Right lobe of liver (tissue), 6 donors: ENCODE results near the gene DNM3. TPM values are rescaled to one million over a fixed set of nuclear protein-coding genes. Genes with fewer than 3 reads are reported as not detected.
A peak's percentile ranks its signal among the peaks of the same experiment; 100 is the strongest.

ENCODE experiments used
- ATAC-seq, 4 donors: fragments of 200-7000 bp; cut with Tn5 transposase; one replicate each; pipeline ENCODE4 v1.9.1; 2020; ENCODE audit warnings: mild to moderate bottlenecking in 4 of 4, moderate library complexity in 4 of 4
- DNase-seq, 3 donors: peaks; one replicate each; pipeline ENCODE4 v3.0.0-alpha.2; 2020
- H3K27ac ChIP-seq, 3 donors: fragments of 200-600 bp; one replicate each; pipeline ENCODE4 v1.8.0; 2022
- H3K27me3 ChIP-seq, 2 donors: fragments of 200-600 bp; one replicate each; pipeline ENCODE4 v1.8.0; 2022
- H3K36me3 ChIP-seq, 4 donors: fragments of 200-600 bp; sonication (generic) in 1 of 4; one replicate each; pipeline versions ENCODE4 v1.5.1 to v1.8.0; 2017 to 2022; ENCODE audit warnings: control low read depth in 1 of 4
- H3K4me1 ChIP-seq, 4 donors: fragments of 200-600 bp; sonication (generic) in 1 of 4; one replicate each; pipeline versions ENCODE4 v1.5.1 to v1.8.0; 2017 to 2022; ENCODE audit warnings: control low read depth in 1 of 4
- H3K4me3 ChIP-seq, 3 donors: fragments of 200-600 bp; one replicate each; pipeline ENCODE4 v1.8.0; 2022
- H3K9me3 ChIP-seq, 4 donors: fragments of 200-600 bp; sonication (generic) in 1 of 4; one replicate each; pipeline versions ENCODE4 v1.5.1 to v1.8.0; 2017 to 2022; ENCODE audit warnings: control low read depth in 1 of 4
- POLR2A ChIP-seq: fragments of 450-650 bp; IDR thresholded peaks from one replicate; pipeline ENCODE4 v1.6.1; 2017; ENCODE audit warnings: antibody characterized with exemption, mild to moderate bottlenecking
- WGBS: methylation state at CpG from one replicate; pipeline ENCODE4 v1.1.6; 2018; ENCODE audit warnings: low coverage, low lambda C conversion rate; ENCODE audit not compliant: insufficient coverage; ENCODE audit errors: missing lambda C conversion rate; 5-methylcytosine and 5-hydroxymethylcytosine counted together
- intact Hi-C, 2 donors: fragments of 100-400 bp; cut with DNase I; formaldehyde crosslinking; loops; one replicate each; pipeline versions ENCODE4 v1.11.2 to v1.14.1; 2022
- total RNA-seq, 6 experiments: library from RNA; depleted of rRNA in 2 of 6; stranded (reverse); fragments of >200 nt in 2 of 6; fragmentation: NEBNext Ultra II Directional in 3 of 6; extraction: Animal tissue kit (Norgen Biotek cat#: 25700) in 3 of 6; gene quantifications; one replicate each; pipeline versions ENCODE4 v1.1.0 to v1.2.4, GENCODE V29; 2016 to 2023
- TF ChIP-seq, protein P1 (sequence below), 4 donors: fragments of 200-600 bp in 3 of 4; fragments of 450-650 bp in 1 of 4; IDR thresholded peaks; one replicate each; pipeline versions ENCODE4 v1.5.1 to v1.8.0; 2016 to 2022; ENCODE audit warnings: antibody characterized with exemption in 4 of 4, mild to moderate bottlenecking in 2 of 4
- donor health status: DM: no; HTN: yes; CAD: no.
- donor health status: DM: no; HTN: no; CAD: no.
- donor health status: DM: no; HTN: no; CAD: no.
- donor health status: DM: no; HTN: yes; CAD: no.
- donor health status: DM: no; HTN: yes; CAD: no.

Gene DNM3
- total RNA-seq, 6 experiments from 2014 or later = 0.29 to 0.92 (median 0.43) TPM

DNA sequence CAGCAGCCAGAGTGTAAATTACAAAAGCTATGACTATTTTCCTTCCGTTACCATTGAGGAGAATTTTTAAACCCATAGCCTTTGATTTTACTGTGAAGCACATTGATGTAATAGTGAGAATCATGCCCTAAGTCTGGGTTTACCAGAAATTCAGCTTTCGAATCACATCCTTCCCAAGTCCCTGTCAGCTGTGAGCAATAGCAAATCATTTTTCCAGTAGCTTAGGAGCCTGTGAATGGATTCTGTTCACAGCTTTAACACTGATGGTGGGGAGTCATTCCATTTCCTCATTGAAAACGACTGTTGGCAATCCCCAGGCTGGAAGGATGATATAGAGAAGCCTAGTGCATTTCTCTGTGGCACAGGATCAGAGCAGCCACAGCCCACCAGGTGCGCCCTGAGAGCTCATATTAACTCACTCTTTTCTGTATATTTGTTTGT lies 497.0 kb downstream of the DNM3 start:
- intact Hi-C loops = no loop called here
- Histone ChIP-seq H3K4me1 (no peaks in the 10 kb centered on the region), H3K9me3 (no peaks in the 10 kb centered on the region), H3K4me3 (no peak overlapping the region), H3K27me3 (no peaks in the 10 kb centered on the region), H3K36me3 (no peaks in the 10 kb centered on the region), H3K27ac (no peak overlapping the region)
- 52% methylated on average over 4 of the region's 4 CpGs for whole genome bisulfite sequencing
- ATAC-seq (no peak), DNase-seq (no peak)
- TF ChIP-seq, protein P1, sequence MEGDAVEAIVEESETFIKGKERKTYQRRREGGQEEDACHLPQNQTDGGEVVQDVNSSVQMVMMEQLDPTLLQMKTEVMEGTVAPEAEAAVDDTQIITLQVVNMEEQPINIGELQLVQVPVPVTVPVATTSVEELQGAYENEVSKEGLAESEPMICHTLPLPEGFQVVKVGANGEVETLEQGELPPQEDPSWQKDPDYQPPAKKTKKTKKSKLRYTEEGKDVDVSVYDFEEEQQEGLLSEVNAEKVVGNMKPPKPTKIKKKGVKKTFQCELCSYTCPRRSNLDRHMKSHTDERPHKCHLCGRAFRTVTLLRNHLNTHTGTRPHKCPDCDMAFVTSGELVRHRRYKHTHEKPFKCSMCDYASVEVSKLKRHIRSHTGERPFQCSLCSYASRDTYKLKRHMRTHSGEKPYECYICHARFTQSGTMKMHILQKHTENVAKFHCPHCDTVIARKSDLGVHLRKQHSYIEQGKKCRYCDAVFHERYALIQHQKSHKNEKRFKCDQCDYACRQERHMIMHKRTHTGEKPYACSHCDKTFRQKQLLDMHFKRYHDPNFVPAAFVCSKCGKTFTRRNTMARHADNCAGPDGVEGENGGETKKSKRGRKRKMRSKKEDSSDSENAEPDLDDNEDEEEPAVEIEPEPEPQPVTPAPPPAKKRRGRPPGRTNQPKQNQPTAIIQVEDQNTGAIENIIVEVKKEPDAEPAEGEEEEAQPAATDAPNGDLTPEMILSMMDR (IDR thresholded peaks at IDR 0.05) = no peak
- no peak for TF ChIP-seq POLR2A

DNA sequence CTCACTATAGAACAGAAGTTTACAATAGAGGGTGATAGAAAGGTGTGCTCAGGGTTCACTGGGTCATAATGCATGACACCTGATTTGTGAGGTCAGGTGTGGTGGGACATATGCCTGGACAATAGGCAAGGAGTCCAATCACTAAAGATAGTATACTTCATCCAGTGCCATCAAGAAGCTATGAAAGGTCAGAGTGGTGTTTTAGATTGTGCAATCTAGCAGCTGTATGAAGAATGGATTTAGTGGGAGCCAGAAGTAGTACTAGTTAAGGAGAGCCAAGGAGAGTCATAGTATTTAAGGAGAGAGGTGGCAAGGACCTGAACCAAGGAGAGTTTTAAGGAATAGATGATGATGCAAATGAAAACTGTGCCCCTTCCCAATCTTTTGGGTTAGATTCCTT lies 498.5 kb downstream of the DNM3 start:
- Histone ChIP-seq H3K36me3 (no peaks in the 10 kb centered on the region), H3K9me3 (no peaks in the 10 kb centered on the region), H3K4me1 (no peaks in the 10 kb centered on the region), H3K27ac (no peak overlapping the region), H3K27me3 (no peaks in the 10 kb centered on the region), H3K4me3 (no peak overlapping the region)
- TF ChIP-seq, protein P1 (IDR thresholded peaks at IDR 0.05) = no peak
- no peak for TF ChIP-seq POLR2A
- no peak for ATAC-seq
- DNase-seq = no peak
- intact Hi-C loops = no loop called here

DNA sequence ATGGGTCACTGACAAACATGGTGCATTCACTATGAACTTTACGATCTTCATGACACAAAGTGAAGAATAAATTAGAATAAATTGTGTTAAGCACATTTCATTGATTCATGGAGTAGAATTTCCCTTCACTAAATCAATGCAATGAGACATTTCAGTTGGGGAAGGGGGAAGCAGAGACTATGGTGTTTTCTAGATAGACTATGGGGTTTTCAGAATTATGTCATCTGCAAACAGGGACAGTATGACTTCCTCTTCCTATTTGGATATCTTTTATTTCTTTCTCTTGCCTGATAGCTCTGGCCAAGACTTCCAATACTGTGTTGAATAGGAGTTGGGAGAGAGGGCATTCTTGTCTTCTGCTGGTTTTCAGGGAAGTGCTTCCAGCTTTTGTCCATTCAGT lies 499.2 kb downstream of the DNM3 start:
- Histone ChIP-seq H3K4me3 (no peak overlapping the region), H3K9me3 (no peaks in the 10 kb centered on the region), H3K4me1 (no peaks in the 10 kb centered on the region), H3K36me3 (no peaks in the 10 kb centered on the region), H3K27ac (no peak overlapping the region), H3K27me3 (no peaks in the 10 kb centered on the region)
- no peak for TF ChIP-seq POLR2A
- TF ChIP-seq, protein P1 (IDR thresholded peaks at IDR 0.05) = no peak
- intact Hi-C loops = no loop called here
- 100% methylated on average over 1 of the region's 1 CpG for WGBS
- ATAC-seq (no peak), DNase-seq (no peak)

DNA sequence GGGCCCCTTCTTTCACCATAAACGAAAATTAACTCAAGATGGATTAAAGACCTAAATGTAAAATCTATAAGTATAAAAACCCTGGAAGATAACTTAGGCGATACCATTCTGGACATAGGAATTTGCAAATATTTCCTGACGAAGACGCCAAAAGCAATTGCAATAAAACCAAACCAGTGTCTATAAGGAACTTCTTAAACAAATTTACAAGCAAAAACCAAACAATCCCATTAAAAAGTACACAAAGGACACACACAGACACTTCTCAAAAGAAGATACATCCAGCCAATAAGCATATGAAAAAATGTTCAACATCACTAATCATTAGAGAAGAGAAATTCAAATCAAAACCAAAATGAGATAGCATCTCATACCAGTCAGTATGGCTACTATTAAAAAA lies 500.4 kb downstream of the DNM3 start:
- no peak for DNase-seq
- TF ChIP-seq, protein P1 (IDR thresholded peaks at IDR 0.05) = no peak
- TF ChIP-seq POLR2A = no peak
- no peak for ATAC-seq
- H3K4me3 ChIP-seq = no peak overlapping the region
- H3K27me3 ChIP-seq = no peaks in the 10 kb centered on the region
- intact Hi-C loops = no loop called here
- H3K27ac ChIP-seq = no peak overlapping the region
- no peaks in the 10 kb centered on the region for H3K36me3 ChIP-seq
- 82% methylated on average over 4 of the region's 4 CpGs for WGBS
- no peaks in the 10 kb centered on the region for H3K9me3 ChIP-seq
- no peaks in the 10 kb centered on the region for H3K4me1 ChIP-seq

DNA sequence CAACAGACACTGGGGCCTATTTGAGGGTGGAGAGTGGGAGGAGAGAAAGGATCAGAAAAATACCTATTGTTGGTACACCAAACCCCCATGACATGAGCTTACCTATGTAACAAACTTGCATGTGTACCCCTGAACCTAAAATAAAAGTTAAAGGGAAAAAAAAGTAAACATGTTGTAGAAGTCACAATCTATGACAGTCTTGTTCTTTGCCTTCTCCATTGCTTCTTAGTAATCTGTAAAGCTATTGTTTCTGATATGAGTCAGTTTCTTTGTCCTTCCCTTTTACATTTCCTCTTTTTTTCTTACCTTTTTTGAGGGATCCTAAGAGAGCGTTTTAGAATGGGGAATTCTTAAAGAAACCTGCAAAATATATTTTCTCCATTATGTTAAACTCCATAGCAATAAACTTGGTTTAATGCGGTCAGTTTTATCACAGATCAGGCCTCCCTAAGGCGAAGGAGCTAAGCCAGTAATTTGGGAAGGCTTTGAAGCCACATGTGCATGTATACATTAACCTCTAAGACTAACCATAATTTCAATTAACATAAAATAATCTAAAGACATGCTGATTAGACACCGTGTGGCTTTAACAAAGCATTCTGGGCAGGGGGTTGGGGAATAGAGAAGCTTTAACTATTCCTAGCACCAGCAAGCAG lies 501.4 kb downstream of the DNM3 start:
- DNase-seq = no peak
- H3K4me1 ChIP-seq = no peaks in the 10 kb centered on the region
- H3K36me3 ChIP-seq = no peaks in the 10 kb centered on the region
- intact Hi-C loops = no loop called here
- H3K27ac ChIP-seq = no peak overlapping the region
- TF ChIP-seq, protein P1 (IDR thresholded peaks at IDR 0.05) = no peak
- no peak for TF ChIP-seq POLR2A
- no peak overlapping the region for H3K4me3 ChIP-seq
- H3K27me3 ChIP-seq = no peaks in the 10 kb centered on the region
- WGBS = 72% methylated on average over 4 of the region's 4 CpGs
- peak in 2 of 4 donors; percentile 23 to 28 for ATAC-seq
- no peaks in the 10 kb centered on the region for H3K9me3 ChIP-seq
